HEK293 (cell line): ENCODE data around the gene DNAJC12.
A peak's percentile ranks its signal among the peaks of the same experiment; 100 is the strongest.

Experiments used
- BCL11B ChIP-seq: fragments of 450-650 bp; formaldehyde crosslinking; IDR thresholded peaks from 2 replicates; pipeline ENCODE4 v1.5.1; 2016; ENCODE audit warnings: low read depth, missing biosample characterization, missing genetic modification characterization
- GLIS2 ChIP-seq: fragments of 450-650 bp; formaldehyde crosslinking; IDR thresholded peaks from 2 replicates; pipeline ENCODE4 v1.5.1; 2016; ENCODE audit warnings: missing biosample characterization, missing genetic modification characterization
- MZF1 ChIP-seq: fragments of 450-650 bp; formaldehyde crosslinking; IDR thresholded peaks from 2 replicates; pipeline ENCODE4 v1.5.1; 2017; ENCODE audit warnings: missing biosample characterization, missing genetic modification characterization, borderline replicate concordance
- SP7 ChIP-seq: fragments of 450-650 bp; formaldehyde crosslinking; IDR thresholded peaks from 2 replicates; pipeline ENCODE4 v1.5.1; 2016; ENCODE audit warnings: missing biosample characterization, missing genetic modification characterization
- ZBTB21 ChIP-seq: fragments of 450-650 bp; formaldehyde crosslinking; IDR thresholded peaks from 2 replicates; pipeline ENCODE4 v1.5.1; 2017; ENCODE audit warnings: missing biosample characterization, missing genetic modification characterization
- ZNF19 ChIP-seq: fragments of 450-650 bp; formaldehyde crosslinking; IDR thresholded peaks from 2 replicates; pipeline ENCODE4; 2016; ENCODE audit warnings: missing biosample characterization, missing genetic modification characterization, low read depth
- ZNF623 ChIP-seq: fragments of 450-650 bp; formaldehyde crosslinking; IDR thresholded peaks from 2 replicates; pipeline ENCODE4 v1.5.1; 2016; ENCODE audit warnings: missing biosample characterization, missing genetic modification characterization
- TF ChIP-seq, protein P1 (sequence below): fragments of 450-650 bp; formaldehyde crosslinking; IDR thresholded peaks from 2 replicates; pipeline ENCODE4 v1.5.1; 2016; ENCODE audit warnings: missing biosample characterization, missing genetic modification characterization, low read depth
- TF ChIP-seq, protein P2 (sequence below): fragments of 450-650 bp; formaldehyde crosslinking; IDR thresholded peaks from 2 replicates; pipeline ENCODE4 v1.5.1; 2016; ENCODE audit warnings: missing biosample characterization, missing genetic modification characterization
- TF ChIP-seq, protein P3 (sequence below): fragments of 450-650 bp; formaldehyde crosslinking; conservative IDR thresholded peaks from 2 replicates; pipeline ENCODE4 v1.5.1; 2016; ENCODE audit warnings: low read depth, missing biosample characterization, missing genetic modification characterization
- TF ChIP-seq, protein P4 (sequence below): fragments of 450-650 bp; formaldehyde crosslinking; IDR thresholded peaks from 2 replicates; pipeline ENCODE4 v1.5.1; 2016; ENCODE audit warnings: missing biosample characterization, missing genetic modification characterization, borderline replicate concordance

DNA sequence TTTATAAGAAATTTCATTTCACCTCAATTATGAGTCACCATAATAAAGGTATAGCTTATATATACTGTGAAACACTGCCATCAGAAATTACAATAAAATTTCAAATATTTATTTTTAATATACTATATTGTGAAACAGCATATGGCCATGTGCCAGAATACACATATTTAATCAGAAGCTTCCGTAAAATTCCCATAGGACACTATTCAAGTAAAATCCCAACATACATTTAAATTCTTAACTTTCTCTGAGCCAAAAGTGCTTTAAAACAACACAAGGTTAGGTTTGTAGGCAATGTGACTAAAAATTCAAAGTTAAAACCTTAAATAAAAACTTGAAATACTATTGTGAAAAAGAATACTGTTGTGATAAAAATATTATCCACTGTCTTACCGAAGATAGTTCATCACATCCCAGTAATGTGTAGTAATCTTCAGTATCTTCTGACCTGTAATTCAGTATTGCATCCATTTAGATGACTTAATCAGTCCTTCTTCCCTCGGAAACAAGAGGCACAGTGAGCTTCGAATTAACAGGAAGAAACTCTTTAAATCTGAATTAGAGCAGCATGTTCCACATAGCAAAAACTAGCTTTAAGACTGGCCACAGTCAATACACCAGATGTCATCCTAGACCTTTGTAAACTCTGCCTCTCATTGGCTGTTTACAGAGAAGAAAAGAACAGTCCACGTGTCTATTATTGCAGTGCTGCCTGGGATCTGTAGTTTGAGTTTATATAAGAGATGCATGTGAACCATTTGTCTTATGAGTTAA lies at the start of gene DNAJC12:
- TF ChIP-seq, protein P1, sequence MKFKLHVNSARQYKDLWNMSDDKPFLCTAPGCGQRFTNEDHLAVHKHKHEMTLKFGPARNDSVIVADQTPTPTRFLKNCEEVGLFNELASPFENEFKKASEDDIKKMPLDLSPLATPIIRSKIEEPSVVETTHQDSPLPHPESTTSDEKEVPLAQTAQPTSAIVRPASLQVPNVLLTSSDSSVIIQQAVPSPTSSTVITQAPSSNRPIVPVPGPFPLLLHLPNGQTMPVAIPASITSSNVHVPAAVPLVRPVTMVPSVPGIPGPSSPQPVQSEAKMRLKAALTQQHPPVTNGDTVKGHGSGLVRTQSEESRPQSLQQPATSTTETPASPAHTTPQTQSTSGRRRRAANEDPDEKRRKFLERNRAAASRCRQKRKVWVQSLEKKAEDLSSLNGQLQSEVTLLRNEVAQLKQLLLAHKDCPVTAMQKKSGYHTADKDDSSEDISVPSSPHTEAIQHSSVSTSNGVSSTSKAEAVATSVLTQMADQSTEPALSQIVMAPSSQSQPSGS (tag by site-specific recombination) = 0 out of 2 replicates have a peak, but pooled peaks have one; percentile 22
- TF ChIP-seq, protein P2, sequence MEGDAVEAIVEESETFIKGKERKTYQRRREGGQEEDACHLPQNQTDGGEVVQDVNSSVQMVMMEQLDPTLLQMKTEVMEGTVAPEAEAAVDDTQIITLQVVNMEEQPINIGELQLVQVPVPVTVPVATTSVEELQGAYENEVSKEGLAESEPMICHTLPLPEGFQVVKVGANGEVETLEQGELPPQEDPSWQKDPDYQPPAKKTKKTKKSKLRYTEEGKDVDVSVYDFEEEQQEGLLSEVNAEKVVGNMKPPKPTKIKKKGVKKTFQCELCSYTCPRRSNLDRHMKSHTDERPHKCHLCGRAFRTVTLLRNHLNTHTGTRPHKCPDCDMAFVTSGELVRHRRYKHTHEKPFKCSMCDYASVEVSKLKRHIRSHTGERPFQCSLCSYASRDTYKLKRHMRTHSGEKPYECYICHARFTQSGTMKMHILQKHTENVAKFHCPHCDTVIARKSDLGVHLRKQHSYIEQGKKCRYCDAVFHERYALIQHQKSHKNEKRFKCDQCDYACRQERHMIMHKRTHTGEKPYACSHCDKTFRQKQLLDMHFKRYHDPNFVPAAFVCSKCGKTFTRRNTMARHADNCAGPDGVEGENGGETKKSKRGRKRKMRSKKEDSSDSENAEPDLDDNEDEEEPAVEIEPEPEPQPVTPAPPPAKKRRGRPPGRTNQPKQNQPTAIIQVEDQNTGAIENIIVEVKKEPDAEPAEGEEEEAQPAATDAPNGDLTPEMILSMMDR = no peak
- TF ChIP-seq ZNF623 (tag by site-specific recombination) (no peak), MZF1 (tag by site-specific recombination) (no peak), ZNF19 (tag by site-specific recombination) (no peak), GLIS2 (tag by site-specific recombination) (no peak), BCL11B (no peak), SP7 (tag by site-specific recombination) (peak; percentile 40; the same call in 1 of the 2 replicates), ZBTB21 (tag by site-specific recombination) (no peak; the same call in 1 of the 2 replicates)
- TF ChIP-seq, protein P3, sequence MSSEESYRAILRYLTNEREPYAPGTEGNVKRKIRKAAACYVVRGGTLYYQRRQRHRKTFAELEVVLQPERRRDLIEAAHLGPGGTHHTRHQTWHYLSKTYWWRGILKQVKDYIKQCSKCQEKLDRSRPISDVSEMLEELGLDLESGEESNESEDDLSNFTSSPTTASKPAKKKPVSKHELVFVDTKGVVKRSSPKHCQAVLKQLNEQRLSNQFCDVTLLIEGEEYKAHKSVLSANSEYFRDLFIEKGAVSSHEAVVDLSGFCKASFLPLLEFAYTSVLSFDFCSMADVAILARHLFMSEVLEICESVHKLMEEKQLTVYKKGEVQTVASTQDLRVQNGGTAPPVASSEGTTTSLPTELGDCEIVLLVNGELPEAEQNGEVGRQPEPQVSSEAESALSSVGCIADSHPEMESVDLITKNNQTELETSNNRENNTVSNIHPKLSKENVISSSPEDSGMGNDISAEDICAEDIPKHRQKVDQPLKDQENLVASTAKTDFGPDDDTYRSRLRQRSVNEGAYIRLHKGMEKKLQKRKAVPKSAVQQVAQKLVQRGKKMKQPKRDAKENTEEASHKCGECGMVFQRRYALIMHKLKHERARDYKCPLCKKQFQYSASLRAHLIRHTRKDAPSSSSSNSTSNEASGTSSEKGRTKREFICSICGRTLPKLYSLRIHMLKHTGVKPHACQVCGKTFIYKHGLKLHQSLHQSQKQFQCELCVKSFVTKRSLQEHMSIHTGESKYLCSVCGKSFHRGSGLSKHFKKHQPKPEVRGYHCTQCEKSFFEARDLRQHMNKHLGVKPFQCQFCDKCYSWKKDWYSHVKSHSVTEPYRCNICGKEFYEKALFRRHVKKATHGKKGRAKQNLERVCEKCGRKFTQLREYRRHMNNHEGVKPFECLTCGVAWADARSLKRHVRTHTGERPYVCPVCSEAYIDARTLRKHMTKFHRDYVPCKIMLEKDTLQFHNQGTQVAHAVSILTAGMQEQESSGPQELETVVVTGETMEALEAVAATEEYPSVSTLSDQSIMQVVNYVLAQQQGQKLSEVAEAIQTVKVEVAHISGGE (tag by site-specific recombination) = no peak
- TF ChIP-seq, protein P4, sequence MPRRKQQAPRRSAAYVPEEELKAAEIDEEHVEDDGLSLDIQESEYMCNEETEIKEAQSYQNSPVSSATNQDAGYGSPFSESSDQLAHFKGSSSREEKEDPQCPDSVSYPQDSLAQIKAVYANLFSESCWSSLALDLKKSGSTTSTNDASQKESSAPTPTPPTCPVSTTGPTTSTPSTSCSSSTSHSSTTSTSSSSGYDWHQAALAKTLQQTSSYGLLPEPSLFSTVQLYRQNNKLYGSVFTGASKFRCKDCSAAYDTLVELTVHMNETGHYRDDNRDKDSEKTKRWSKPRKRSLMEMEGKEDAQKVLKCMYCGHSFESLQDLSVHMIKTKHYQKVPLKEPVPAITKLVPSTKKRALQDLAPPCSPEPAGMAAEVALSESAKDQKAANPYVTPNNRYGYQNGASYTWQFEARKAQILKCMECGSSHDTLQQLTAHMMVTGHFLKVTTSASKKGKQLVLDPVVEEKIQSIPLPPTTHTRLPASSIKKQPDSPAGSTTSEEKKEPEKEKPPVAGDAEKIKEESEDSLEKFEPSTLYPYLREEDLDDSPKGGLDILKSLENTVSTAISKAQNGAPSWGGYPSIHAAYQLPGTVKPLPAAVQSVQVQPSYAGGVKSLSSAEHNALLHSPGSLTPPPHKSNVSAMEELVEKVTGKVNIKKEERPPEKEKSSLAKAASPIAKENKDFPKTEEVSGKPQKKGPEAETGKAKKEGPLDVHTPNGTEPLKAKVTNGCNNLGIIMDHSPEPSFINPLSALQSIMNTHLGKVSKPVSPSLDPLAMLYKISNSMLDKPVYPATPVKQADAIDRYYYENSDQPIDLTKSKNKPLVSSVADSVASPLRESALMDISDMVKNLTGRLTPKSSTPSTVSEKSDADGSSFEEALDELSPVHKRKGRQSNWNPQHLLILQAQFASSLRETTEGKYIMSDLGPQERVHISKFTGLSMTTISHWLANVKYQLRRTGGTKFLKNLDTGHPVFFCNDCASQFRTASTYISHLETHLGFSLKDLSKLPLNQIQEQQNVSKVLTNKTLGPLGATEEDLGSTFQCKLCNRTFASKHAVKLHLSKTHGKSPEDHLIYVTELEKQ = no peak
